ENCODE measurements around the gene GCAT.

- TF ChIP-seq CTCF (IDR thresholded peaks at IDR 0.05) (peak; percentile 86 to 97 (median 95)), POLR2A (IDR thresholded peaks at IDR 0.05) (no peak), POLR2AphosphoS5 (IDR thresholded peaks at IDR 0.05) (peak; percentile 80)
These were observed 10.1 kb downstream of the GCAT start for GRCh38 chr22:37817705-37818408.
